Measurements from ENCODE around the gene TOR4A.

Gene TOR4A

GRCh38 chr9:137243626-137244485 lies 33.7 kb upstream of the TOR4A start:
- H3K9me3 Mint-ChIP-seq, result no peaks in the 10 kb centered on the region
- H3K27me3 Mint-ChIP-seq (ENCODE audit: low read depth), result no peaks in the 10 kb centered on the region
- peak overlapping the region; percentile 52 for H3K27ac Mint-ChIP-seq
- H3K36me3 Mint-ChIP-seq (ENCODE audit: low read depth), result peaks cover 24% of the 10 kb centered on the region
- peaks cover 23% of the 10 kb centered on the region for H3K4me1 Mint-ChIP-seq (ENCODE audit: low read depth)
- peak overlapping the region; percentile 59 for H3K4me3 Mint-ChIP-seq

- Mint-ChIP-seq H3K27me3 (ENCODE audit: low read depth) (no peaks in the 10 kb centered on the region), H3K4me3 (no peak overlapping the region), H3K4me1 (ENCODE audit: low read depth) (peaks cover 20% of the 10 kb centered on the region), H3K27ac (peak overlapping the region; percentile 52), H3K36me3 (ENCODE audit: low read depth) (peaks cover 24% of the 10 kb centered on the region), H3K9me3 (no peaks in the 10 kb centered on the region)
Observed at GRCh38 chr9:137244486-137245449, 32.8 kb upstream of the TOR4A start.

GRCh38 chr9:137245450-137246421 lies 31.8 kb upstream of the TOR4A start:
- Mint-ChIP-seq H3K4me3 (no peak overlapping the region), H3K9me3 (no peaks in the 10 kb centered on the region), H3K27me3 (ENCODE audit: low read depth) (no peaks in the 10 kb centered on the region), H3K27ac (no peak overlapping the region), H3K36me3 (ENCODE audit: low read depth) (peaks cover 24% of the 10 kb centered on the region), H3K4me1 (ENCODE audit: low read depth) (peaks cover 20% of the 10 kb centered on the region)

- Mint-ChIP-seq H3K27me3 (ENCODE audit: low read depth) (no peaks in the 10 kb centered on the region), H3K36me3 (ENCODE audit: low read depth) (peaks cover 18% of the 10 kb centered on the region), H3K4me3 (no peak overlapping the region), H3K9me3 (no peaks in the 10 kb centered on the region), H3K27ac (no peak overlapping the region), H3K4me1 (ENCODE audit: low read depth) (peaks cover 19% of the 10 kb centered on the region)
Observed at GRCh38 chr9:137247135-137247915, 30.2 kb upstream of the TOR4A start.

GRCh38 chr9:137247916-137248175 lies 29.7 kb upstream of the TOR4A start:
- no peaks in the 10 kb centered on the region for H3K27me3 Mint-ChIP-seq (ENCODE audit: low read depth)
- H3K27ac Mint-ChIP-seq, result no peak overlapping the region
- H3K36me3 Mint-ChIP-seq (ENCODE audit: low read depth), result peaks cover 12% of the 10 kb centered on the region
- H3K4me3 Mint-ChIP-seq, result no peak overlapping the region
- H3K4me1 Mint-ChIP-seq (ENCODE audit: low read depth), result peaks cover 13% of the 10 kb centered on the region
- no peaks in the 10 kb centered on the region for H3K9me3 Mint-ChIP-seq

- Mint-ChIP-seq H3K4me3 (no peak overlapping the region), H3K27me3 (ENCODE audit: low read depth) (no peaks in the 10 kb centered on the region), H3K9me3 (no peaks in the 10 kb centered on the region), H3K27ac (no peak overlapping the region), H3K4me1 (ENCODE audit: low read depth) (peaks cover 5% of the 10 kb centered on the region), H3K36me3 (ENCODE audit: low read depth) (no peaks in the 10 kb centered on the region)
Observed at GRCh38 chr9:137250329-137251193, 27.0 kb upstream of the TOR4A start.

GRCh38 chr9:137251194-137251461 lies 26.4 kb upstream of the TOR4A start, which contains the start of gene STPG3:
Gene STPG3 (plus strand): TSS chr9:137251286. CDS start chr9:137251287, 1 bp downstream.
- Mint-ChIP-seq H3K4me3 (no peak within 1 kb of the TSS), H3K4me1 (ENCODE audit: low read depth) (peaks cover 5% of the 10 kb centered on the region), H3K27ac (no peak within 1 kb of the TSS), H3K36me3 (ENCODE audit: low read depth) (no peaks in the 10 kb centered on the region), H3K9me3 (no peaks in the 10 kb centered on the region), H3K27me3 (ENCODE audit: low read depth) (no peaks in the 10 kb centered on the region)

GRCh38 chr9:137251490-137252268 lies 25.8 kb upstream of the TOR4A start:
- Mint-ChIP-seq H3K4me1 (ENCODE audit: low read depth) (peaks cover 9% of the 10 kb centered on the region), H3K4me3 (no peak overlapping the region), H3K9me3 (no peaks in the 10 kb centered on the region), H3K27ac (no peak overlapping the region), H3K36me3 (ENCODE audit: low read depth) (no peaks in the 10 kb centered on the region), H3K27me3 (ENCODE audit: low read depth) (no peaks in the 10 kb centered on the region)

GRCh38 chr9:137252555-137253506 lies 24.7 kb upstream of the TOR4A start:
- no peaks in the 10 kb centered on the region for H3K27me3 Mint-ChIP-seq (ENCODE audit: low read depth)
- H3K27ac Mint-ChIP-seq, result no peak overlapping the region
- no peak overlapping the region for H3K4me3 Mint-ChIP-seq
- H3K4me1 Mint-ChIP-seq (ENCODE audit: low read depth), result peaks cover 10% of the 10 kb centered on the region
- H3K9me3 Mint-ChIP-seq, result no peaks in the 10 kb centered on the region
- H3K36me3 Mint-ChIP-seq (ENCODE audit: low read depth), result no peaks in the 10 kb centered on the region

GRCh38 chr9:137253717-137254623 lies 23.6 kb upstream of the TOR4A start:
- Mint-ChIP-seq H3K9me3 (no peaks in the 10 kb centered on the region), H3K36me3 (ENCODE audit: low read depth) (no peaks in the 10 kb centered on the region), H3K27me3 (ENCODE audit: low read depth) (no peaks in the 10 kb centered on the region), H3K4me3 (peak overlapping the region; percentile 89), H3K4me1 (ENCODE audit: low read depth) (peaks cover 10% of the 10 kb centered on the region), H3K27ac (peak overlapping the region; percentile 80)

Data from T-helper 1 cell treated with Interleukin-12 subunit alpha and Interleukin-12 subunit beta and Interleukin-4 antibody, amounts not matched to agents 30 μg/mL and 1 μg/mL, for 36 hours (primary cell).